Astrocyte (in vitro differentiated cells and primary cell): ENCODE measurements around the gene KCTD12.

Experiments used
- EZH2 ChIP-seq: IDR thresholded peaks from 2 replicates; pipeline ENCODE4 v1.6.1; 2012; ENCODE audit warnings: mild to moderate bottlenecking, low read length, inconsistent platforms; ENCODE audit not compliant: insufficient read depth
- TF ChIP-seq, protein P1 (sequence below): IDR thresholded peaks from 2 replicates; pipeline ENCODE4 v1.5.1; 2011; ENCODE audit warnings: low read depth, mild to moderate bottlenecking, inconsistent platforms, low read length, moderate library complexity; ENCODE audit not compliant: insufficient read depth

GRCh38 chr13:76853481-76853880, 32.7 kb downstream of the KCTD12 start:
- TF ChIP-seq, protein P1, sequence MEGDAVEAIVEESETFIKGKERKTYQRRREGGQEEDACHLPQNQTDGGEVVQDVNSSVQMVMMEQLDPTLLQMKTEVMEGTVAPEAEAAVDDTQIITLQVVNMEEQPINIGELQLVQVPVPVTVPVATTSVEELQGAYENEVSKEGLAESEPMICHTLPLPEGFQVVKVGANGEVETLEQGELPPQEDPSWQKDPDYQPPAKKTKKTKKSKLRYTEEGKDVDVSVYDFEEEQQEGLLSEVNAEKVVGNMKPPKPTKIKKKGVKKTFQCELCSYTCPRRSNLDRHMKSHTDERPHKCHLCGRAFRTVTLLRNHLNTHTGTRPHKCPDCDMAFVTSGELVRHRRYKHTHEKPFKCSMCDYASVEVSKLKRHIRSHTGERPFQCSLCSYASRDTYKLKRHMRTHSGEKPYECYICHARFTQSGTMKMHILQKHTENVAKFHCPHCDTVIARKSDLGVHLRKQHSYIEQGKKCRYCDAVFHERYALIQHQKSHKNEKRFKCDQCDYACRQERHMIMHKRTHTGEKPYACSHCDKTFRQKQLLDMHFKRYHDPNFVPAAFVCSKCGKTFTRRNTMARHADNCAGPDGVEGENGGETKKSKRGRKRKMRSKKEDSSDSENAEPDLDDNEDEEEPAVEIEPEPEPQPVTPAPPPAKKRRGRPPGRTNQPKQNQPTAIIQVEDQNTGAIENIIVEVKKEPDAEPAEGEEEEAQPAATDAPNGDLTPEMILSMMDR, result no peak
- TF ChIP-seq EZH2, result no peak
